ENCODE measurements around the gene PROB1.
"Not testable (repeated sequence)": the region's sequence is repeated elsewhere in the genome, so short reads cannot be mapped to it uniquely, and the experiment has no call there.

The PROB1 gene

GRCh38 chr5:139391570-139392323 is 3.2 kb downstream of the PROB1 start:
- no peak for DNase-seq

GRCh38 chr5:139390639-139391569 is 4.0 kb downstream of the PROB1 start:
- no peak for DNase-seq

GRCh38 chr5:139389701-139390638 is 4.9 kb downstream of the PROB1 start, which contains the start of gene MZB1:
Gene MZB1 (minus strand): TSS chr5:139389913. CDS start chr5:139389856, 57 bp downstream.
- DNase-seq, result no peak

- no peak for DNase-seq
These were observed 6.6 kb downstream of the PROB1 start for GRCh38 chr5:139388198-139388821.

GRCh38 chr5:139387611-139388197 is 7.2 kb downstream of the PROB1 start:
- DNase-seq, result no peak

GRCh38 chr5:139386956-139387355 is 7.9 kb downstream of the PROB1 start:
- DNase-seq, result not testable (repeated sequence)

- no peak for DNase-seq
These were observed 8.9 kb downstream of the PROB1 start for GRCh38 chr5:139386050-139386438.

- DNase-seq, result no peak
These were observed 9.5 kb downstream of the PROB1 start for GRCh38 chr5:139385061-139386049.

- DNase-seq, result no peak
These were observed 10.3 kb downstream of the PROB1 start for GRCh38 chr5:139384591-139385051.

- DNase-seq, result no peak
These were observed 10.8 kb downstream of the PROB1 start for GRCh38 chr5:139383993-139384590.

GRCh38 chr5:139383275-139383992 is 11.5 kb downstream of the PROB1 start, which contains the start of gene SLC23A1:
Gene SLC23A1 (minus strand): TSS chr5:139383297. CDS start chr5:139383253, 44 bp downstream.
- DNase-seq, result no peak

GRCh38 chr5:139382807-139383206 is 12.1 kb downstream of the PROB1 start:
- no peak for DNase-seq

GRCh38 chr5:139381837-139382761 is 12.8 kb downstream of the PROB1 start:
- no peak for DNase-seq

GRCh38 chr5:139379626-139380449 is 15.1 kb downstream of the PROB1 start:
- no peak for DNase-seq

- DNase-seq, result no peak
These were observed 16.0 kb downstream of the PROB1 start for GRCh38 chr5:139378941-139379361.

- DNase-seq, result no peak
These were observed 16.6 kb downstream of the PROB1 start for GRCh38 chr5:139378101-139378825.
